Endothelial cell of umbilical vein (primary cell): ENCODE results near the gene TIMD4. TPM values are rescaled to one million over a fixed set of nuclear protein-coding genes. Genes with fewer than 3 reads are reported as not detected.

Experiments
- Bru-seq: library from RNA; stranded (reverse); fragments of 400-500 nt; gene quantifications from one replicate; lab custom pipeline; 2021; lab: Mats Ljungman, UMichigan
- BruChase-seq, 2 experiments: library from RNA; stranded (reverse); fragments of 400-500 nt; gene quantifications; one replicate each; lab custom pipeline; 2021; lab: Mats Ljungman, UMichigan
- BruUV-seq: library from RNA; stranded (reverse); fragments of 400-500 nt; replicated peaks from 2 replicates; lab custom pipeline; 2021; lab: Mats Ljungman, UMichigan
- CTCF ChIA-PET: fragments of 300-600, 350-600 bp; sonication (Branson Sonifier 250); formaldehyde crosslinking; loops from one replicate; lab custom pipeline; 2021; ENCODE audit warnings: antibody characterized with exemption, inconsistent platforms; lab: Charles Lee
- POLR2A ChIA-PET: fragments of 300-600, 350-600 bp; sonication (Branson Sonifier 250); formaldehyde crosslinking; loops from one replicate; lab custom pipeline; 2021; ENCODE audit warnings: antibody characterized with exemption, inconsistent platforms; lab: Charles Lee
- DNase-seq: peaks from one replicate; pipeline ENCODE4 v3.0.0-alpha.2; 2011; ENCODE audit warnings: low read depth, low spot score
- FAIRE-seq: peaks from 2 replicates; lab custom pipeline; 2011; peaks lifted over from hg19 to GRCh38; lab: Jason Lieb, UNC
- H2AFZ ChIP-seq: 2 replicates; pipeline ENCODE4 v1.6.0; 2012; ENCODE audit warnings: low read depth, low read length, control low read depth, inconsistent platforms
- H3K27ac ChIP-seq: 2 replicates; pipeline ENCODE4 v1.5.1; 2011; ENCODE audit warnings: low read depth, mild to moderate bottlenecking, control low read depth, low read length, moderate library complexity; ENCODE audit not compliant: insufficient read depth
- H3K27me3 ChIP-seq, 2 experiments: 2 replicates each; pipeline versions ENCODE4 v1.6.0 to v1.6.1; 2011; ENCODE audit warnings: low read length in 2 of 2, mixed read lengths in 1 of 2; ENCODE audit not compliant: control insufficient read depth in 2 of 2, insufficient read depth in 2 of 2
- H3K36me3 ChIP-seq, 2 experiments: 2 replicates in 1 of 2; 3 replicates in 1 of 2; pipeline ENCODE4 v1.5.1; 2011; ENCODE audit warnings: low read length in 2 of 2, mild to moderate bottlenecking in 1 of 2, moderate library complexity in 1 of 2; ENCODE audit not compliant: control insufficient read depth in 2 of 2, insufficient read depth in 2 of 2; ENCODE audit errors: extremely low read depth in 1 of 2
- H3K4me1 ChIP-seq: 3 replicates; pipeline ENCODE4 v1.5.1; 2011; ENCODE audit warnings: mild to moderate bottlenecking, low read length; ENCODE audit not compliant: control insufficient read depth, insufficient read depth; ENCODE audit errors: extremely low read depth
- H3K4me2 ChIP-seq: 2 replicates; pipeline ENCODE4 v1.6.1; 2011; ENCODE audit warnings: low read length, control low read depth, mixed read lengths; ENCODE audit not compliant: insufficient read depth
- H3K4me3 ChIP-seq, 3 experiments: fragments of 200-600 bp in 1 of 3; sonication (generic), shearing (Covaris generic) in 1 of 3; replicated peaks in 1 of 3; 2 replicates each; pipeline ENCODE4 v1.5.1; 2011 to 2016; ENCODE audit warnings: control low read depth in 3 of 3, low read length in 3 of 3, mild to moderate bottlenecking in 2 of 3, inconsistent platforms in 1 of 3, low read depth in 1 of 3, moderate library complexity in 1 of 3; ENCODE audit not compliant: insufficient read depth in 1 of 3
- H3K79me2 ChIP-seq: 2 replicates; pipeline ENCODE4 v1.6.0; 2012; ENCODE audit warnings: low read length, inconsistent platforms; ENCODE audit not compliant: control insufficient read depth, insufficient read depth
- H3K9ac ChIP-seq: replicated peaks from 2 replicates; pipeline ENCODE3; 2011; ENCODE audit warnings: low read length, control low read depth; ENCODE audit not compliant: insufficient read depth; ENCODE audit errors: extremely low read depth
- H3K9me1 ChIP-seq: replicated peaks from 3 replicates; pipeline ENCODE4 v1.6.0; 2011; ENCODE audit warnings: mild to moderate bottlenecking, low read length; ENCODE audit not compliant: control insufficient read depth, insufficient read depth; ENCODE audit errors: extremely low read depth
- H3K9me3 ChIP-seq: replicated peaks from 2 replicates; pipeline ENCODE4 v1.5.1; 2012; ENCODE audit warnings: low read length, inconsistent platforms; ENCODE audit not compliant: control insufficient read depth, insufficient read depth
- H4K20me1 ChIP-seq: replicated peaks from 2 replicates; pipeline ENCODE3; 2011; ENCODE audit warnings: mild to moderate bottlenecking, low read length; ENCODE audit not compliant: control insufficient read depth, insufficient read depth; ENCODE audit errors: extremely low read depth
- EZH2 ChIP-seq: IDR thresholded peaks from 2 replicates; pipeline ENCODE4 v1.6.1; 2012; ENCODE audit warnings: borderline replicate concordance, low read depth, mild to moderate bottlenecking, moderate library complexity, low read length, inconsistent platforms; ENCODE audit not compliant: severe bottlenecking
- FOS ChIP-seq: IDR thresholded peaks from 2 replicates; pipeline ENCODE4 v1.6.1; 2011; ENCODE audit warnings: mild to moderate bottlenecking, low read length, moderate library complexity, borderline replicate concordance; ENCODE audit not compliant: insufficient read depth
- GATA2 ChIP-seq: IDR thresholded peaks from 2 replicates; pipeline ENCODE4 v1.7.0; 2011; ENCODE audit warnings: low read depth, mild to moderate bottlenecking, moderate library complexity, mixed read lengths, low read length; ENCODE audit not compliant: insufficient read length, insufficient read depth
- JUN ChIP-seq: IDR thresholded peaks from 2 replicates; pipeline ENCODE4 v1.6.1; 2011; ENCODE audit warnings: borderline replicate concordance, low read depth; ENCODE audit not compliant: insufficient read length, insufficient read depth
- MYC ChIP-seq: IDR thresholded peaks from one replicate; pipeline ENCODE4 v1.6.1; 2011; ENCODE audit warnings: mild to moderate bottlenecking, low read depth, low read length
- POLR2A ChIP-seq: IDR thresholded peaks from 2 replicates; pipeline ENCODE4 v1.6.1; 2012; ENCODE audit warnings: low read depth, mild to moderate bottlenecking, control low read depth, low read length
- POLR2AphosphoS5 ChIP-seq: IDR thresholded peaks from 2 replicates; pipeline ENCODE4 v1.6.1; 2012; ENCODE audit warnings: low read depth, mild to moderate bottlenecking, control low read depth, low read length, moderate library complexity; ENCODE audit not compliant: insufficient read depth
- dilution Hi-C: fragments of 300-500 bp; cut with MboI; formaldehyde crosslinking; loops from one replicate; pipeline ENCODE4 v1.15.0; 2019; ENCODE audit warnings: low sequenced_read_pairs; ENCODE audit not compliant: extremely low pct_ligation_motif_present
- intact Hi-C: fragments of 100-400 bp; cut with micrococcal nuclease; formaldehyde crosslinking; loops from one replicate; pipeline ENCODE4 v1.10.0; 2022
- long read RNA-seq: library from polyadenylated mRNA; stranded (forward); transcript quantifications from one replicate; pipeline ENCODE4 v2.0.0, GENCODE V29; 2021
- polyA minus RNA-seq, 3 experiments: library from RNA; depleted of rRNA, polyadenylated mRNA; stranded (reverse); fragments of >200 nt; gene quantifications; 1 replicate in 1 of 3; 2 replicates in 2 of 3; pipeline ENCODE4 v1.2.3, GENCODE V29; 2011
- polyA plus RNA-seq, 4 experiments: library from polyadenylated mRNA; depleted of rRNA in 3 of 4; stranded (reverse) in 3 of 4; unstranded in 1 of 4; fragments of >200 nt; gene quantifications; 2 replicates each; pipeline versions ENCODE4 v1.2.1 to v1.2.3, GENCODE V29; 2011 to 2012; ENCODE audit warnings: missing spikeins in 1 of 4
- total RNA-seq: library from RNA; stranded (reverse); gene quantifications from 2 replicates; pipeline ENCODE4 v1.2.3, GENCODE V29; 2021
- TF ChIP-seq, protein P1 (sequence below), 2 donors: IDR thresholded peaks; 1 replicate in 1 of 2; 2 replicates in 1 of 2; pipeline ENCODE4 v1.5.1; 2011; ENCODE audit warnings: low read length in 2 of 2, mild to moderate bottlenecking in 2 of 2, moderate library complexity in 2 of 2, control low read depth in 1 of 2, inconsistent platforms in 1 of 2, low read depth in 1 of 2; ENCODE audit not compliant: insufficient read depth in 1 of 2; ENCODE audit errors: extremely low read depth in 1 of 2
- TF ChIP-seq, protein P2 (sequence below): IDR thresholded peaks from 2 replicates; pipeline ENCODE4 v1.6.1; 2011; ENCODE audit not compliant: insufficient read depth, insufficient read length

The TIMD4 gene
- total RNA-seq: not detected in 2 replicates
- polyA plus RNA-seq: not detected in 2 replicates
- not detected in 2 replicates for polyA plus RNA-seq (2011; cell fraction: cytosol; rRNA removed)
- polyA plus RNA-seq (2011; cell fraction: nucleus; rRNA removed): not detected in 2 replicates
- not detected in 2 replicates for polyA plus RNA-seq (2012)
- not detected in 2 replicates for polyA minus RNA-seq
- not detected for polyA minus RNA-seq (2011; cell fraction: cytosol; rRNA and poly(A)+ RNA removed)
- not detected in 2 replicates for polyA minus RNA-seq (2011; cell fraction: nucleus; rRNA and poly(A)+ RNA removed)
- not detected for Bru-seq, nascent RNA
- not detected for BruChase-seq, experiment 1, labeled RNA remaining after a 6-hour chase
- BruChase-seq, experiment 2, labeled RNA remaining after a 2-hour chase: not detected
- long read RNA-seq: 0 reads

DNA sequence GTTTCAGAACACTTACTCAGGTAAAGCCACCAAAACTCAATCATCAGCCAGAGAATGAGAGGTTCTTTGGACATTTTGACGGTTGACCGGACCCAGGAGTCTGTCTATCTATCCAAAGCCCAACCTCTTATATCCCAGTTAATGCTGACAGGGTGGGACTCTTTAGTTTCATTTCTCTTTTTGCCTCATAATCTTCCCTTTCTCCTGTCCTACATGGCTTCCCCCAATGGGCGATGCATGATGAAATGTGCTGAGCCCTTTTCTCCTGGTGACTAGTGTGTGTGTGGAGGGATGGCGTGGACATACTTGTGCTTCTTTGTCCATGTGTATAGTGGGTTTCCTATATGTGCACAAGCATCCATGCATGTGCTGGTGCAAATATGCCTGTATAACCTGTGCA is at the start of gene TIMD4:
Gene TIMD4 (minus strand): TSS at position 102 of the 400 bp plus-strand sequence. CDS start 28 bp downstream, at position 74.
- H3K4me3 ChIP-seq: no peak within 1 kb of the TSS
- peaks cover 4% of the 10 kb centered on the region for H3K9me3 ChIP-seq
- no peaks in the 10 kb centered on the region for H3K9me1 ChIP-seq
- no peak within 1 kb of the TSS for H3K4me2 ChIP-seq
- H4K20me1 ChIP-seq: no peaks in the 10 kb centered on the region
- H3K9ac ChIP-seq: no peak within 1 kb of the TSS
- BruUV-seq: no TSS peak
- no peak for FAIRE-seq
- H3K27me3 ChIP-seq: no peaks in the 10 kb centered on the region
- no peaks in the 10 kb centered on the region for H3K36me3 ChIP-seq
- CTCF ChIA-PET: no interaction called here
- DNase-seq: no peak
- intact Hi-C loops: no loop called here
- H3K27ac ChIP-seq: no peak within 1 kb of the TSS
- H2AFZ ChIP-seq: no peak within 1 kb of the TSS
- POLR2A ChIA-PET: no interaction called here
- dilution Hi-C loops: no loop called here
- H3K79me2 ChIP-seq: no peaks in the 10 kb centered on the region
- H3K4me1 ChIP-seq: no peaks in the 10 kb centered on the region
- TF ChIP-seq JUN (no peak), GATA2 (no peak), FOS (no peak), POLR2AphosphoS5 (no peak), MYC (no peak)

DNA sequence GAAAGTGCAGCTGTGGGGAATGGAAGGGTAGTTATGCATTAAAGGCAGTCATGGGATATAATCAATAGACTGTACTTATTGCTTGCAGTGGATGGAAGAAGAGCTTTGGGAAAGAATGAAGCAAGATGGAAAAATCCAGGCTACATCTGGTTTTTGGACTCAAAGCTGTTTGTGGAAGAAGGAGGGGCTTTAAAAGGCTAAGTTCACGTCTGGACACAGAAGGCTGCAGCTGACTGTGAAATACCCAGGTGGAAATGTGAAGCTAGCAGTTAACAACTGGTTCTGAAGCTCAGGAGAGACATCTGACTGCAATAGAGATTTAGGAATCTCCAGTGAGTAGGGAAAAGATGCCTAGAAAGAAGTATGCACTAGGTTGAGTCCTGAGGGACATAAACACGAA is 43.2 kb upstream of the TIMD4 start:
- Histone ChIP-seq H3K4me1 (no peaks in the 10 kb centered on the region), H3K4me2 (no peak overlapping the region), H3K9ac (no peak overlapping the region), H3K9me1 (no peaks in the 10 kb centered on the region), H3K4me3 (no peak overlapping the region), H3K9me3 (peaks cover 2% of the 10 kb centered on the region), H3K36me3 (no peaks in the 10 kb centered on the region), H3K27me3 (no peaks in the 10 kb centered on the region), H3K27ac (no peak overlapping the region), H2AFZ (no peak overlapping the region), H4K20me1 (no peaks in the 10 kb centered on the region), H3K79me2 (no peaks in the 10 kb centered on the region)
- TF ChIP-seq POLR2A (no peak), MYC (no peak), EZH2 (no peak), GATA2 (no peak), FOS (no peak), JUN (no peak), POLR2AphosphoS5 (no peak)
- TF ChIP-seq, protein P1, sequence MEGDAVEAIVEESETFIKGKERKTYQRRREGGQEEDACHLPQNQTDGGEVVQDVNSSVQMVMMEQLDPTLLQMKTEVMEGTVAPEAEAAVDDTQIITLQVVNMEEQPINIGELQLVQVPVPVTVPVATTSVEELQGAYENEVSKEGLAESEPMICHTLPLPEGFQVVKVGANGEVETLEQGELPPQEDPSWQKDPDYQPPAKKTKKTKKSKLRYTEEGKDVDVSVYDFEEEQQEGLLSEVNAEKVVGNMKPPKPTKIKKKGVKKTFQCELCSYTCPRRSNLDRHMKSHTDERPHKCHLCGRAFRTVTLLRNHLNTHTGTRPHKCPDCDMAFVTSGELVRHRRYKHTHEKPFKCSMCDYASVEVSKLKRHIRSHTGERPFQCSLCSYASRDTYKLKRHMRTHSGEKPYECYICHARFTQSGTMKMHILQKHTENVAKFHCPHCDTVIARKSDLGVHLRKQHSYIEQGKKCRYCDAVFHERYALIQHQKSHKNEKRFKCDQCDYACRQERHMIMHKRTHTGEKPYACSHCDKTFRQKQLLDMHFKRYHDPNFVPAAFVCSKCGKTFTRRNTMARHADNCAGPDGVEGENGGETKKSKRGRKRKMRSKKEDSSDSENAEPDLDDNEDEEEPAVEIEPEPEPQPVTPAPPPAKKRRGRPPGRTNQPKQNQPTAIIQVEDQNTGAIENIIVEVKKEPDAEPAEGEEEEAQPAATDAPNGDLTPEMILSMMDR (IDR thresholded peaks at IDR 0.05; ENCODE audit: extremely low read depth in 1 of 2, insufficient read depth in 1 of 2, low read depth in 1 of 2, low read length in 2 of 2): no peak
- TF ChIP-seq, protein P2, sequence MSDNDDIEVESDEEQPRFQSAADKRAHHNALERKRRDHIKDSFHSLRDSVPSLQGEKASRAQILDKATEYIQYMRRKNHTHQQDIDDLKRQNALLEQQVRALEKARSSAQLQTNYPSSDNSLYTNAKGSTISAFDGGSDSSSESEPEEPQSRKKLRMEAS: no peak
- POLR2A ChIA-PET: no interaction called here
- no TSS peak for BruUV-seq
- DNase-seq (no peak), FAIRE-seq (no peak)
- CTCF ChIA-PET: no interaction called here
- intact Hi-C loops: no loop called here
- dilution Hi-C loops: no loop called here
